RWPE1 (cell line): ENCODE results near the gene PCNX2.

Source experiments
- CTCF ChIA-PET: fragments of 350-600 bp; sonication (Branson Sonifier 250); formaldehyde crosslinking; extraction: SDS; loops from one replicate; lab custom pipeline; 2021; lab: Yijun Ruan, JAX
- POLR2A ChIA-PET: fragments of 400-600 bp; formaldehyde crosslinking; extraction: SDS; loops from one replicate; lab custom pipeline; 2020; ENCODE audit warnings: antibody characterized with exemption; ENCODE audit not compliant: low non-redundant PET; lab: Yijun Ruan, JAX
- DNase-seq: peaks from one replicate; pipeline ENCODE4 v3.0.0; 2012; ENCODE audit warnings: low spot score
- H3K27ac ChIP-seq: fragments of 450-650 bp; 2 replicates; pipeline ENCODE4 v1.5.1; 2017
- TF ChIP-seq, protein P1 (sequence below): fragments of 450-650 bp; conservative IDR thresholded peaks from 2 replicates; pipeline ENCODE4 v1.5.1; 2017; ENCODE audit warnings: low read depth, mild to moderate bottlenecking

PCNX2 gene

GRCh38 chr1:233144434-233144833, 151.1 kb downstream of the PCNX2 start:
- CTCF ChIA-PET, result no interaction called here
- POLR2A ChIA-PET, result no interaction called here
- DNase-seq, result no peak
- H3K27ac ChIP-seq, result no peak overlapping the region
- TF ChIP-seq, protein P1, sequence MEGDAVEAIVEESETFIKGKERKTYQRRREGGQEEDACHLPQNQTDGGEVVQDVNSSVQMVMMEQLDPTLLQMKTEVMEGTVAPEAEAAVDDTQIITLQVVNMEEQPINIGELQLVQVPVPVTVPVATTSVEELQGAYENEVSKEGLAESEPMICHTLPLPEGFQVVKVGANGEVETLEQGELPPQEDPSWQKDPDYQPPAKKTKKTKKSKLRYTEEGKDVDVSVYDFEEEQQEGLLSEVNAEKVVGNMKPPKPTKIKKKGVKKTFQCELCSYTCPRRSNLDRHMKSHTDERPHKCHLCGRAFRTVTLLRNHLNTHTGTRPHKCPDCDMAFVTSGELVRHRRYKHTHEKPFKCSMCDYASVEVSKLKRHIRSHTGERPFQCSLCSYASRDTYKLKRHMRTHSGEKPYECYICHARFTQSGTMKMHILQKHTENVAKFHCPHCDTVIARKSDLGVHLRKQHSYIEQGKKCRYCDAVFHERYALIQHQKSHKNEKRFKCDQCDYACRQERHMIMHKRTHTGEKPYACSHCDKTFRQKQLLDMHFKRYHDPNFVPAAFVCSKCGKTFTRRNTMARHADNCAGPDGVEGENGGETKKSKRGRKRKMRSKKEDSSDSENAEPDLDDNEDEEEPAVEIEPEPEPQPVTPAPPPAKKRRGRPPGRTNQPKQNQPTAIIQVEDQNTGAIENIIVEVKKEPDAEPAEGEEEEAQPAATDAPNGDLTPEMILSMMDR, result no peak

DNA sequence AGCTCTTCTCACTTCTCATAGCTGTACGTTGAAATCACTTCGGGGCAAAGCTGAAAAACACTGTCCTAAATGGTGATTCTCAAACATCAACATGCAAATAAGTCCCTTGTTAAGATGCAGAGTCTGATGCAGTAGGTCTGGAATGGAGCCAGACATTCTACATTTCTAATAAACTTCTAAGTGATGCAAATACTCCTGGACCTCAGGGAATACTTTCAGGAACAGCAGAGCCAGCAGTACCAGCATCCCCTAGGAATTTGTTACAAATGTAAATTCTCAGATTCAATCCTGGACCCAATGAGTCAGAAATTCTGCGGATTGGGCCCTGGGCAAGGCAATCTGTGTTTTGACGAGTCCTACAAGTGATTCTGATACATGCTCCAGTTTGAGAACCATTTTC, 152.3 kb downstream of the PCNX2 start:
- H3K27ac ChIP-seq, result no peak overlapping the region
- ChIA-PET CTCF (no interaction called here), POLR2A (no interaction called here)
- DNase-seq, result no peak
- TF ChIP-seq, protein P1, result no peak

GRCh38 chr1:233140974-233141373, 154.6 kb downstream of the PCNX2 start:
- ChIA-PET CTCF (interaction anchor here (0.8 kb wide), 1 partner anchor 115 kb away, joined by 3 read pairs; no protein-coding TSS in a partner anchor), POLR2A (no interaction called here)
- TF ChIP-seq, protein P1, result no peak
- DNase-seq, result no peak
- no peak overlapping the region for H3K27ac ChIP-seq

GRCh38 chr1:233140499-233140898, 155.0 kb downstream of the PCNX2 start:
- no peak overlapping the region for H3K27ac ChIP-seq
- TF ChIP-seq, protein P1, result no peak
- ChIA-PET POLR2A (no interaction called here), CTCF (interaction anchor here (0.8 kb wide), 1 partner anchor 114 kb away, joined by 3 read pairs; no protein-coding TSS in a partner anchor)
- DNase-seq, result no peak

GRCh38 chr1:233138788-233139585, 156.5 kb downstream of the PCNX2 start:
- CTCF ChIA-PET, result no interaction called here
- no peak overlapping the region for H3K27ac ChIP-seq
- TF ChIP-seq, protein P1, result no peak
- POLR2A ChIA-PET, result no interaction called here
- DNase-seq, result no peak

DNA sequence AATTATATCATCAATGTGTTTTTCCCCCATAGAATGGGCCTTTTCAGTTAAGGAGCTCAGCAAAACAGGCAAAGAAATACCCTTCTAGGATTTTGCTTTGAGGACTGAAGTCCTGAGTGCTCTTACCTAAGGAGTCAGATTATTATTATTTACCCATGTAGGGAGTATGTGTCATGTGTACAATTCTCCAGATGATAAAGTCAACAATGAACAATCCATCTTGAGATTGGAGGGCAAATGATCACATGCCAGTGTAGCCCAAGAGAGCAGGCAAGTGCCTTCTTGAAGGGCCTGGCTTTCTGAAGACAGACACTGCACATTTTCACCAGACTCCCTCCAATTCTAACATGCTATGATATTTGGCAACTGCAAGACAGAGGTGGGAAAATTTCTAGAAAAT, 159.7 kb downstream of the PCNX2 start:
- H3K27ac ChIP-seq, result no peak overlapping the region
- TF ChIP-seq, protein P1, result no peak
- DNase-seq, result no peak
- ChIA-PET CTCF (no interaction called here), POLR2A (no interaction called here)
